Measurements from ENCODE around the gene PRICKLE4.

PRICKLE4 gene

GRCh38 chr6:41771058-41771983 is 9.3 kb upstream of the PRICKLE4 start:
- H3K27ac ChIP-seq (ENCODE audit: low read depth, low read length), result no peak overlapping the region
- H2AFZ ChIP-seq (ENCODE audit: low read depth, low read length, severe bottlenecking), result no peak overlapping the region
- no peaks in the 10 kb centered on the region for H3K36me3 ChIP-seq (ENCODE audit: low read length)
- no peak overlapping the region for H3K4me2 ChIP-seq (ENCODE audit: low read depth, low read length, poor library complexity, severe bottlenecking)
- H3K27me3 ChIP-seq (ENCODE audit: low read length), result no peaks in the 10 kb centered on the region
- H4K20me1 ChIP-seq (ENCODE audit: low read depth, low read length), result no peaks in the 10 kb centered on the region
- no peaks in the 10 kb centered on the region for H3K9me3 ChIP-seq (ENCODE audit: insufficient read depth, low read length)
- no peak overlapping the region for H3K9ac ChIP-seq (ENCODE audit: low read length)
- H3K79me2 ChIP-seq (ENCODE audit: insufficient read depth, low read length), result no peaks in the 10 kb centered on the region
- TF ChIP-seq EZH2phosphoT487 (conservative IDR thresholded peaks at IDR 0.05; ENCODE audit: low read length) (no peak), CTCF (IDR thresholded peaks at IDR 0.05; ENCODE audit: insufficient read depth, low read length, poor library complexity, severe bottlenecking) (no peak)
- H3K9me2 ChIP-seq (replicated peaks; ENCODE audit: insufficient read depth, low read length), result no peaks in the 10 kb centered on the region
- no peak overlapping the region for H3K4me3 ChIP-seq (ENCODE audit: insufficient read depth, low read length, poor library complexity, severe bottlenecking)
- H3F3A ChIP-seq (ENCODE audit: insufficient read depth), result no peaks in the 10 kb centered on the region

- no peaks in the 10 kb centered on the region for H3K9me3 ChIP-seq (ENCODE audit: insufficient read depth, low read length)
Observed at GRCh38 chr6:41774841-41775240, 5.7 kb upstream of the PRICKLE4 start.

GRCh38 chr6:41775293-41775882 is 5.2 kb upstream of the PRICKLE4 start:
- Histone ChIP-seq H3K9ac (ENCODE audit: low read length) (no peak overlapping the region), H3K9me2 (replicated peaks; ENCODE audit: insufficient read depth, low read length) (no peaks in the 10 kb centered on the region), H3K4me3 (ENCODE audit: insufficient read depth, low read length, poor library complexity, severe bottlenecking) (no peak overlapping the region), H4K20me1 (ENCODE audit: low read depth, low read length) (no peaks in the 10 kb centered on the region), H2AFZ (ENCODE audit: low read depth, low read length, severe bottlenecking) (no peak overlapping the region), H3K36me3 (ENCODE audit: low read length) (no peaks in the 10 kb centered on the region), H3K79me2 (ENCODE audit: insufficient read depth, low read length) (no peaks in the 10 kb centered on the region), H3K27ac (ENCODE audit: low read depth, low read length) (no peak overlapping the region), H3K27me3 (ENCODE audit: low read length) (no peaks in the 10 kb centered on the region), H3K9me3 (ENCODE audit: insufficient read depth, low read length) (no peaks in the 10 kb centered on the region), H3F3A (ENCODE audit: insufficient read depth) (peaks cover 9% of the 10 kb centered on the region), H3K4me2 (ENCODE audit: low read depth, low read length, poor library complexity, severe bottlenecking) (no peak overlapping the region)
- TF ChIP-seq CTCF (IDR thresholded peaks at IDR 0.05; ENCODE audit: insufficient read depth, low read length, poor library complexity, severe bottlenecking) (no peak), EZH2phosphoT487 (conservative IDR thresholded peaks at IDR 0.05; ENCODE audit: low read length) (no peak)

More at GRCh38 chr6:41774841-41775240, 5.7 kb upstream of the PRICKLE4 start:
- no peaks in the 10 kb centered on the region for H3K36me3 ChIP-seq (ENCODE audit: low read length)
- H3F3A ChIP-seq (ENCODE audit: insufficient read depth), result peaks cover 9% of the 10 kb centered on the region
- H3K27ac ChIP-seq (ENCODE audit: low read depth, low read length), result no peak overlapping the region
- no peaks in the 10 kb centered on the region for H3K79me2 ChIP-seq (ENCODE audit: insufficient read depth, low read length)
- H3K9ac ChIP-seq (ENCODE audit: low read length), result no peak overlapping the region
- no peak overlapping the region for H3K4me2 ChIP-seq (ENCODE audit: low read depth, low read length, poor library complexity, severe bottlenecking)
- H3K9me2 ChIP-seq (replicated peaks; ENCODE audit: insufficient read depth, low read length), result no peaks in the 10 kb centered on the region
- no peak overlapping the region for H3K4me3 ChIP-seq (ENCODE audit: insufficient read depth, low read length, poor library complexity, severe bottlenecking)
- H2AFZ ChIP-seq (ENCODE audit: low read depth, low read length, severe bottlenecking), result no peak overlapping the region
- no peaks in the 10 kb centered on the region for H3K27me3 ChIP-seq (ENCODE audit: low read length)
- H4K20me1 ChIP-seq (ENCODE audit: low read depth, low read length), result no peaks in the 10 kb centered on the region
- TF ChIP-seq EZH2phosphoT487 (conservative IDR thresholded peaks at IDR 0.05; ENCODE audit: low read length) (no peak), CTCF (IDR thresholded peaks at IDR 0.05; ENCODE audit: insufficient read depth, low read length, poor library complexity, severe bottlenecking) (no peak)
